ENCODE results near the gene SH2D3A.

SH2D3A gene

GRCh38 chr19:6728346-6728745 lies 38.9 kb downstream of the SH2D3A start:
- H3K27ac ChIP-seq = no peak overlapping the region
- TF ChIP-seq CTCF (conservative IDR thresholded peaks at IDR 0.05) (no peak), ZFX (IDR thresholded peaks at IDR 0.05) (no peak)

GRCh38 chr19:6725513-6726231 lies 41.6 kb downstream of the SH2D3A start:
- TF ChIP-seq CTCF (conservative IDR thresholded peaks at IDR 0.05) = no peak
- no peak for TF ChIP-seq ZFX (IDR thresholded peaks at IDR 0.05)
- H3K27ac ChIP-seq = no peak overlapping the region

GRCh38 chr19:6724631-6725492 lies 42.4 kb downstream of the SH2D3A start:
- H3K27ac ChIP-seq = no peak overlapping the region
- TF ChIP-seq ZFX (IDR thresholded peaks at IDR 0.05) = no peak
- no peak for TF ChIP-seq CTCF (conservative IDR thresholded peaks at IDR 0.05)

GRCh38 chr19:6723738-6724137 lies 43.5 kb downstream of the SH2D3A start:
- no peak for TF ChIP-seq CTCF (conservative IDR thresholded peaks at IDR 0.05)
- no peak for TF ChIP-seq ZFX (IDR thresholded peaks at IDR 0.05)
- H3K27ac ChIP-seq = no peak overlapping the region

GRCh38 chr19:6723108-6723618 lies 44.1 kb downstream of the SH2D3A start:
- no peak overlapping the region for H3K27ac ChIP-seq

GRCh38 chr19:6721773-6722172 lies 45.5 kb downstream of the SH2D3A start:
- no peak for TF ChIP-seq CTCF (conservative IDR thresholded peaks at IDR 0.05)
- no peak for TF ChIP-seq ZFX (IDR thresholded peaks at IDR 0.05)
- H3K27ac ChIP-seq = no peak overlapping the region

More at GRCh38 chr19:6723108-6723618, 44.1 kb downstream of the SH2D3A start:
- TF ChIP-seq CTCF (conservative IDR thresholded peaks at IDR 0.05) (no peak), ZFX (IDR thresholded peaks at IDR 0.05) (no peak)

- TF ChIP-seq ZFX (IDR thresholded peaks at IDR 0.05) = no peak
- H3K27ac ChIP-seq = no peak overlapping the region
Measured at GRCh38 chr19:6721138-6721474, 46.1 kb downstream of the SH2D3A start.
